SIG-M5 treated with dmso at 0.1 percent for 504 hours (cell line): ENCODE data around the gene ABHD16A.
"Not testable (repeated sequence)": the region's sequence is repeated elsewhere in the genome, so short reads cannot be mapped to it uniquely, and the experiment has no call there.

ENCODE experiments used
- DNase-seq: peaks from one replicate; lab custom pipeline; 2025; ENCODE audit not compliant: unreplicated experiment; lab: John Stamatoyannopoulos, UW

The ABHD16A gene

GRCh38 chr6:31715022-31715958 is 12.2 kb upstream of the ABHD16A start, which contains the start of gene LY6G6D:
Gene LY6G6D, plus strand, starts transcription at chr6:31715348. Its CDS starts 8 bp downstream, at chr6:31715356.
- DNase-seq, result no peak

DNA sequence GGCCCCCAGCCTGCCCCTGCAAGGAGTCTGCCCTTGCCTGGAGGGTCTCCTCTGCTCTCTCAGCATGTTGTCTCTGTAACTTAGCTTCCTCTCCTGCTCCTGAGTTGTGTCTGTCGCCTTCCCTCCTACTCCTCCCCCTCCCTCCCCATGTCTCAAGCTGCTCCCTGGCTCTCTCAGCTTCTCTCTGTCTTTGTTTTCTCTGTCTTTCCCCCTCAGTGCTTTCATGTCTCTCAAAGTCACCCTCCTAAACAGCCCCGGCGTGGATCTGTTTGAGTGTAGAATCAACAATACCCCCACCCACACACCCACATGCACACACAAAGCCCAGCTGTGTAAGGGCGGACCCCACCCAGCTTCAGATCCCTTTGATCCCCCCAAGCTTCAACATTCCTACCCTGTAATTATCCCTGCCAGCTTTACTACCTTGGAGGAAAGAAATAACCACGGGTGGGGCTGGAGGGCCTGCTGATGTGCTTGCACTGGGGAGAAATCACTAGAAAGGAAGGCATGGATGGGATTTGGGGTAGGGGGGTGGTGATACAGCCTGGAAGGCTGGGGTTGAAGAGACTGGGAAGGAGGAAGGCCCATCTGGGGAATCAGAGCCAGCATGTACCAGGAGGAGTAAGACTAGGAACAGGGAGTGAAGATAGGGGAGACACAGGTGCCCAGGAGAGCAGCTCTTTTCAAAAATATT is 11.0 kb upstream of the ABHD16A start:
- no peak for DNase-seq

DNA sequence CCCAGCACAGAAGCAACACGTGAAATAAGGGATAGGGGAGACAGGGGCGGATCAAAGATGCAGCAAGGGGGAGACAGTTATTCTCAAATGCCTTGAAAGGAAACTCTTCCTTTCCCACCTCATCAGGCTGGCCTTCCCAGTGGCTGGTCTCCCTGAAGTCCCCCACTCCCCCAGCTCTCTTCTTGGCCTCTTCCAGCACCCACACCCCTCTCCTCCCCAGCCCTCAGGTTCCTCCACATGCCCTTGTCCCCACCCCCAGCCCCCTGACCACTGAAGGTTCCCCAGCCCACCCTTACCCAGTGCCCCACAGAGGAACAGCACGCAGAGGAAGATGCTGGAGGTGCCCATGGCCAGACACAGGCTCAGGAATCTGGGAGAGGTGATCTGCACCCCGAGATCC is 10.3 kb upstream of the ABHD16A start:
- DNase-seq, result no peak

DNA sequence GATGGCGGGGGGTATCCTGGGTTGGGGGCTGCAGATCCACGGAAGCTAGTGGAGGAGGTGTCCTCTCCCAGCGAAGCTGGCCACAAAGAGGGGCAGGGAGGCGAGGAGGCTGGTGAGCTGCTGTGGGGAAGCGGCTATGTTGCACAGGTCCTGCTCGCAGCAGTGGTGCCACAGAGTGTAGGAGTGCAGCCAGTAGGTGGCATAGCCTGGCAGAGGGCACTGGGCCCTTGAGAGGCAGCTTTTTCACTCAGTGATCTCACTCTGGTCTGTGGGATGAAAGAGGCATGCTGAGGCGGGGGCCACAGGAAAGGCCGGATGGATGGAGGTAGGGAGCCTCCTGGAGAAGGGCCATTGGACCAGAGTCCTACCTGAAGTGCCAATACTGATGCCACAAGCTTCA is 9.2 kb upstream of the ABHD16A start:
- no peak for DNase-seq

- DNase-seq, result no peak
Measured at GRCh38 chr6:31711233-31711632, 8.1 kb upstream of the ABHD16A start.

GRCh38 chr6:31710523-31711219 is 7.5 kb upstream of the ABHD16A start:
- no peak for DNase-seq

- not testable (repeated sequence) for DNase-seq
Measured at GRCh38 chr6:31709157-31709556, 6.0 kb upstream of the ABHD16A start.

DNA sequence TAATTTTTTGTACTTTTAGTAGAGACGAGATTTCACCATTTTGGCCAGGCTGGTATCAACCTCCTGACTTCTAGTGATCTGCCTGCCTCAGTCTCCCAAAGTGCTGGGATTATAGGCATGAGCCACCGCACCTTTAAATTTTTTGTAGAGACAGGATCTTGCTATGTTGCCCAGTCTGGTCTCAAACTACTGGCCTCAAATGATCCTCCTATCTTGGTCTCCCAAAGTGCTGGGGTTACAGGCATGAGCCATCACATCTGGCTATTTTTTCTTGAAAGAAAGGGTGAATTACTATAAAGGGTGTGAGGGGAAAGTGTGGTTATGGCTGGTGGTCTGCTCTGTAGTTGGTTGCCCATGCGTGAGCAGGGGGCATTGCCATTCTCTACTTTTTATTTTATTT is 5.1 kb upstream of the ABHD16A start:
- no peak for DNase-seq

DNA sequence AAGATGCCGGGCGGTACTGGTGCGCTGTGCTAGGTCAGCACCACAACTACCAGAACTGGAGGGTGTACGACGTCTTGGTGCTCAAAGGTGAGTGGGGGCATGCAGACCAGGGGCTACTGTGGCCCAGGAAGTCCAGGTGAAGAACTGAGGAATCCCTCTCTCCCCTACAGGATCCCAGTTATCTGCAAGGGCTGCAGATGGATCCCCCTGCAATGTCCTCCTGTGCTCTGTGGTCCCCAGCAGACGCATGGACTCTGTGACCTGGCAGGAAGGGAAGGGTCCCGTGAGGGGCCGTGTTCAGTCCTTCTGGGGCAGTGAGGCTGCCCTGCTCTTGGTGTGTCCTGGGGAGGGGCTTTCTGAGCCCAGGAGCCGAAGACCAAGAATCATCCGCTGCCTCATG is 4.6 kb upstream of the ABHD16A start:
- no peak for DNase-seq

DNA sequence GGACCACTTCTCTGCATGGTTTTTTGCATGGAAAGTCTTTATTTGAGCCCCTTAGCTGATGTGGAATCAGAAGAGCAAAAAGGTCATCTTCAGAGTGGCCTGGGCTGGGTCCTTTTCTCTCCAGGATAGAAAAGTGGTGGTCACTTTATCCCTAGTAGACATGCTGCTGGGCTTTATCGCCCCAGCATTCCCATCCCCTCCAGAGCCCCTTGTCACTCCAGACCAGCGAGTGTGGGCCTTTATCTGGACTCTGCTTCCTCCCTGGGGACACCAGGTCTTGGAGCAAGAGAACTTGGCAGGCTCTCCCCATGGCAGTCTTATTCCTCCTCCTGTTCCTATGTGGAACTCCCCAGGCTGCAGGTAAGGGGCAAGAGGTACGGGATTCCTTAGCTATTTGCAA is 3.5 kb upstream of the ABHD16A start, which contains the start of gene LY6G6F:
LY6G6F (plus strand) TSS at position 268 of the 400 bp plus-strand sequence; CDS start at position 309, 41 bp downstream.
- no peak for DNase-seq

DNA sequence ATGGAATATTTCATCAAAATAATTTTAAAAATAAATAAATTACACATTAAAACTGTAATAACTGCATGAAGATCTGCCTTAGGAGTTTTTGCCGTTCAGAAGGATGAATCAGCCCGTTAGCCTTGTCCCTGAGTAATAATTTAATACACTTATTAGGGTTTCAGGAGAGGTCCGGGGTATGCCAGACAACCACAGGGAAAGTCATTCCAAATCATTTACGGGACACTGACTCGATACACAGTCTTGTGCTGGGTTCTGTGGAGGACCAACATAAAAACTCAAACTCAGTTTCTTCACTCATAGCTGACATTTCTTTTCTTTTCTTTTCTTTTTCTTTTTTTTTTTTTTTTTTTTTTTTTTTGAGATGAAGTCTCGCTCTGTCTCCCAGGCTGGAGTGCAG is 2.8 kb upstream of the ABHD16A start:
- DNase-seq, result no peak

DNA sequence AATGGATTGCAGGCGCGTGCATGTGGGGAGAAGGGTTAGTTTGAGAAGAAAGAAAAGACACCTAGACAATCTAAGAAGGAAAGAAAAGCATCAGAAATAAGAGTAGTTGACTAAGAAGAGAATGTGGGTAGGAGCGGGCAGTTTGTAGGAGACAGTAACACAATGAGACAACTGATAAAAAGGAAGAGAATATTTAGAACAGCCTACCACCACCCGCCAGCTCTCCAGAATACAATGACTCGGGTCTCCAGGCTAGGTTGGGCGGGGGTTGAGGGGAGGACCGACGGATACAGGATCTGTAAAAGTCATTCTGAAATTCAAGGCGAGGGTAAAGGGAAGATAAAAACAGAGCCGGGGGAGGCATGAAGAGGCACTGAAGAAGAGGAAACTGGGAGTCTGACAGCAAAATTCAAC is 712 bp downstream of the ABHD16A start:
- no peak for DNase-seq

DNA sequence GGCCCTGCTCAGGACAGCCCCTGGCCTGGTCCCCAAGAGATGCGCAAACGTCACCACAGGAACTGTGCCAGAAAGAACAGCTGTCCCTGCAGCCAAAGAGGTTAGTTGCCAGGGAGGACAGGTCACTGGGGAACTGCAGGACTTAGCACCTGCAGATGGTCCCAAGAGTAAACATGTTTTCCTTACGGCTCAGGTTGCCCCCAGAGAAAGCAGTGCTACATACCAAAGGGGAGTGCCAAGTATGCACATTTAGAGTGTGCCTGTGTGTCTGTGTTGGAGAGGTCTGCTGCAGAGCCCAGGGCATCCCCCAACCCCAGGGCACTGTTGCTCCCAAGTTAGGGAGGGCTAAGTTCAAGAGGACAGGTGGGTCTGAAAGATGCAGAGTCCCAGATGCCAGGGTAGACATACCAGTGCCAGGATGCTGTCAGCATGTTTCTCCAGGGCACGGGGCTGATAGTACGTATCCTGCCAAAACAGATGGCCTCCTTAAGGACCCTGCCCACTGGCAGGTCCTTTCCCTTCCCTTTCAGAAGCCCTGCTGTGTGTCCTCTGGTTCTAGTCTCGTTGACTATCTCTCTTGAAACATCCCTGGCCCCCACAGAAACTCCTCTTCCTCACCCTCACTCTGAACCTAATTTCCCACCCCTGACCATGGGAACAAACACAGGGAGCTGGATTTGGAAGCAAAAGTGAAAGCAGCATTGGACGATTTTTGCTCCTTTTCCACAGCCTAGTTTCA is 1.3 kb downstream of the ABHD16A start:
- no peak for DNase-seq

GRCh38 chr6:31700740-31701401 is 2.3 kb downstream of the ABHD16A start:
- DNase-seq, result no peak

GRCh38 chr6:31697555-31697954 is 5.6 kb downstream of the ABHD16A start:
- no peak for DNase-seq

GRCh38 chr6:31693535-31693934 is 9.6 kb downstream of the ABHD16A start:
- DNase-seq, result no peak

- no peak for DNase-seq
Measured at GRCh38 chr6:31692886-31693285, 10.2 kb downstream of the ABHD16A start.

- no peak for DNase-seq
Measured at GRCh38 chr6:31692353-31692752, 10.8 kb downstream of the ABHD16A start.

DNA sequence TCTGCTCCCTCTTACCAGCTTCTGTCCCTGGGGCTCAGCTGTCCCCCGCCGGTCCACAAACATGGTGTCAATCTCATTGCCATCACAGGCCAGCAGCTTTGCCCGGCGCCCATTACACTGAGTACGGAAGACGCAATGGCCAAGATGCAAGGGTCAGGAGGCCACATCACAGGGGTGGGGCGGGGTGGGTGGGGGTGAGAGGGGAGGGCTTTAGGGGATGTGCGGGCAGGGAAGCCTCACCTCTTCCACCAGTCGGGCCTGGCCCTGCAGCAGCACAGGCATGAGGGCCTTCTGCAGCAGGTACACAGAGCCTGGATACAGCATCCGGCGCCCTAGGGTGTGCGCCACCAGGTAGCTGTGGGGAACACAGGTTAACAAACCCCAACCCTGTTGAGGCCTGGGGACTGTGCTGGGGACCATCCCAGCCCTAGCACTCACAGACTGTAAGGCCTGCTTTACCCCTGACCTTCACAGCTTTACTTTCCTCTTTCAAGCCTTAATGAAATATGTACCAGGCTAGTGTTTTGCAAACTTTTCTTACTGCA is 11.5 kb downstream of the ABHD16A start:
- no peak for DNase-seq

- no peak for DNase-seq
Measured at GRCh38 chr6:31691078-31691463, 12.1 kb downstream of the ABHD16A start.
